B cell (primary cell): ENCODE data around the gene GIPR. TPM values are rescaled to one million over a fixed set of nuclear protein-coding genes. Genes with fewer than 3 reads are reported as not detected.

Source experiments
- ATAC-seq: fragments of 200-7000 bp; cut with Tn5 transposase; one replicate; pipeline ENCODE4 v1.10.0; 2021; ENCODE audit warnings: low read depth, mild to moderate bottlenecking, moderate number of reproducible peaks, moderate library complexity
- CTCF ChIA-PET: fragments of 350-600 bp; sonication (Branson Sonifier 250); formaldehyde crosslinking; loops from one replicate; lab custom pipeline; 2021; ENCODE audit warnings: antibody characterized with exemption, inconsistent platforms; lab: Charles Lee
- POLR2A ChIA-PET: fragments of 350-600 bp; sonication (Branson Sonifier 250); formaldehyde crosslinking; loops from one replicate; lab custom pipeline; 2021; ENCODE audit warnings: antibody characterized with exemption; lab: Charles Lee
- DNase-seq: peaks from one replicate; pipeline ENCODE4 v3.0.0; 2013
- H2AFZ ChIP-seq: 2 replicates; pipeline ENCODE4 v1.6.1; 2012; ENCODE audit warnings: mild to moderate bottlenecking, low read depth, low read length; ENCODE audit not compliant: insufficient read depth, poor library complexity, severe bottlenecking
- H3K27ac ChIP-seq, 2 donors: 1 replicate in 1 of 2; 2 replicates in 1 of 2; pipeline ENCODE4 v1.5.1; 2012 to 2013; ENCODE audit warnings: low read length in 2 of 2, mild to moderate bottlenecking in 2 of 2, moderate library complexity in 1 of 2
- H3K27me3 ChIP-seq, 4 experiments: fragments of 200-600 bp in 1 of 4; sonication (generic) in 1 of 4; replicated peaks in 1 of 4; 1 replicate in 2 of 4; 2 replicates in 2 of 4; pipeline versions ENCODE4 v1.6.1 to v1.7.0; 2013 to 2016; ENCODE audit warnings: low read length in 3 of 4, mild to moderate bottlenecking in 2 of 4, mixed read lengths in 1 of 4, moderate library complexity in 1 of 4; ENCODE audit not compliant: insufficient read depth in 4 of 4, control insufficient read depth in 3 of 4; ENCODE audit errors: control extremely low read depth in 1 of 4
- H3K36me3 ChIP-seq, 2 experiments: replicated peaks in 1 of 2; 1 replicate in 1 of 2; 2 replicates in 1 of 2; pipeline versions ENCODE4 v1.6.1 to v1.7.1; 2013; ENCODE audit warnings: low read length in 1 of 2; ENCODE audit not compliant: insufficient read depth in 2 of 2, control insufficient read depth in 1 of 2; ENCODE audit errors: control extremely low read depth in 1 of 2, extremely low read depth in 1 of 2
- H3K4me1 ChIP-seq, 2 donors: fragments of 200-600 bp in 1 of 2; sonication (generic) in 1 of 2; 1 replicate in 1 of 2; 2 replicates in 1 of 2; pipeline versions ENCODE4 v1.5.1 to v1.6.1; 2013 to 2017; ENCODE audit warnings: low read length in 2 of 2; ENCODE audit not compliant: control insufficient read depth in 2 of 2, insufficient read depth in 2 of 2
- H3K4me2 ChIP-seq: replicated peaks from 2 replicates; pipeline ENCODE3; 2012; ENCODE audit warnings: mild to moderate bottlenecking, low read depth, low read length; ENCODE audit not compliant: poor library complexity, severe bottlenecking
- H3K4me3 ChIP-seq, 5 experiments: fragments of 200-600 bp in 1 of 5; sonication (generic) in 1 of 5; 1 replicate in 3 of 5; 2 replicates in 2 of 5; pipeline versions ENCODE4 v1.5.1 to v1.7.0; 2011 to 2016; ENCODE audit warnings: low read length in 4 of 5, mild to moderate bottlenecking in 4 of 5, low read depth in 2 of 5, control low read depth in 1 of 5, moderate library complexity in 1 of 5; ENCODE audit not compliant: insufficient read depth in 1 of 5; ENCODE audit errors: control extremely low read depth in 1 of 5, extremely low read depth in 1 of 5
- H3K79me2 ChIP-seq: fragments of 200-600 bp; sonication (generic); one replicate; pipeline ENCODE4 v1.6.0; 2016; ENCODE audit warnings: low read length; ENCODE audit not compliant: control insufficient read depth, insufficient read depth
- H3K9ac ChIP-seq: fragments of 200-600 bp; sonication (generic); 2 replicates; pipeline ENCODE4 v1.6.1; 2017; ENCODE audit warnings: mild to moderate bottlenecking, low read length, moderate library complexity
- H3K9me3 ChIP-seq, 3 donors: one replicate each; pipeline versions ENCODE4 v1.6.1 to v1.7.1; 2013; ENCODE audit warnings: low read length in 2 of 3; ENCODE audit not compliant: control insufficient read depth in 2 of 3, insufficient read depth in 1 of 3; ENCODE audit errors: control extremely low read depth in 1 of 3
- H4K20me1 ChIP-seq: 2 replicates; pipeline ENCODE4 v1.6.0; 2012; ENCODE audit warnings: mild to moderate bottlenecking, low read length; ENCODE audit not compliant: insufficient read depth, control insufficient read depth, poor library complexity, severe bottlenecking
- H3K27ac Mint-ChIP-seq: one replicate; pipeline ENCODE4 v1.8.0; 2021; ENCODE audit warnings: mixed read lengths
- H3K27me3 Mint-ChIP-seq: one replicate; pipeline ENCODE4 v1.8.0; 2021; ENCODE audit warnings: mixed read lengths
- H3K4me1 Mint-ChIP-seq: one replicate; pipeline ENCODE4 v1.8.0; 2021; ENCODE audit warnings: mixed read lengths
- H3K4me3 Mint-ChIP-seq: one replicate; pipeline ENCODE4 v1.8.0; 2021; ENCODE audit warnings: mixed read lengths
- H3K9me3 Mint-ChIP-seq: one replicate; pipeline ENCODE4 v1.8.0; 2022; ENCODE audit warnings: mixed read lengths; ENCODE audit not compliant: insufficient read depth
- EZH2 ChIP-seq: IDR thresholded peaks from 2 replicates; pipeline ENCODE4 v1.6.1; 2012; ENCODE audit warnings: borderline replicate concordance, low read depth, mild to moderate bottlenecking, moderate library complexity, low read length; ENCODE audit not compliant: insufficient read depth, poor library complexity, severe bottlenecking
- WGBS: methylation state at CpG from one replicate; pipeline ENCODE4 v1.1.5; 2013; ENCODE audit warnings: missing lambda C conversion rate; ENCODE audit not compliant: insufficient coverage; 5-methylcytosine and 5-hydroxymethylcytosine counted together
- intact Hi-C: fragments of 100-400 bp; cut with micrococcal nuclease; formaldehyde crosslinking; loops from one replicate; pipeline ENCODE4 v1.10.0; 2022
- polyA plus RNA-seq: library from polyadenylated mRNA; depleted of rRNA; stranded (reverse); fragments of >200 nt; gene quantifications from 2 replicates; pipeline ENCODE4 v1.2.3, GENCODE V29; 2012
- total RNA-seq, 2 donors: library from RNA; stranded (reverse); fragments of 120-200 nt in 1 of 2; gene quantifications; 1 replicate in 1 of 2; 2 replicates in 1 of 2; pipeline versions ENCODE4 v1.2.3 to v1.2.4, GENCODE V29; 2013 to 2022
- TF ChIP-seq, protein P1 (sequence below): fragments of 200-600 bp; IDR thresholded peaks from one replicate; pipeline ENCODE4 v1.8.0; 2022; ENCODE audit warnings: antibody characterized with exemption, mild to moderate bottlenecking

Gene GIPR
- total and polyA plus RNA-seq, 2 donors (not counting 1 experiment from before 2014, with no cell fraction given): 0.43 to 2.3 TPM

DNA sequence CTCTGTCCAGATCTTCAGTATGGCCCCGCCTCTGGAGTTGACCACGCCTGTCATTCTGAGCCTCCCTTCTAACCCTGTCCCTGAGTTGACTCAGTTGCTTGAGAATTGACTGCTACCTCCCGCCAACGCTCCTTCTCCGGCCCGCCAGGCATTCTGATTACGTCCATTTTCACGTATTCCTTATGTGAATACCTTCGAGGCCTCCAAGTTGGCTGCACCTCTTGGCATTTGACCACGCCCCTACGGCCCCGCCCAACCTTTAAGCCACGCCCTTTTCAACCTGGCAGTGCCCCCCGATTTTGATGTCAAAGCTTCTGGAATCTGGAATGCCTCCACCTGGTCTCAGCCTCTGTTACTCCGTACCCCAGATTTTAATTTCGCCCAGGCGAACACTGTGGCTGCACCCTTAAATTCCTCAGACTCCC lies 27.2 kb upstream of the GIPR start:
- TF ChIP-seq, protein P1, sequence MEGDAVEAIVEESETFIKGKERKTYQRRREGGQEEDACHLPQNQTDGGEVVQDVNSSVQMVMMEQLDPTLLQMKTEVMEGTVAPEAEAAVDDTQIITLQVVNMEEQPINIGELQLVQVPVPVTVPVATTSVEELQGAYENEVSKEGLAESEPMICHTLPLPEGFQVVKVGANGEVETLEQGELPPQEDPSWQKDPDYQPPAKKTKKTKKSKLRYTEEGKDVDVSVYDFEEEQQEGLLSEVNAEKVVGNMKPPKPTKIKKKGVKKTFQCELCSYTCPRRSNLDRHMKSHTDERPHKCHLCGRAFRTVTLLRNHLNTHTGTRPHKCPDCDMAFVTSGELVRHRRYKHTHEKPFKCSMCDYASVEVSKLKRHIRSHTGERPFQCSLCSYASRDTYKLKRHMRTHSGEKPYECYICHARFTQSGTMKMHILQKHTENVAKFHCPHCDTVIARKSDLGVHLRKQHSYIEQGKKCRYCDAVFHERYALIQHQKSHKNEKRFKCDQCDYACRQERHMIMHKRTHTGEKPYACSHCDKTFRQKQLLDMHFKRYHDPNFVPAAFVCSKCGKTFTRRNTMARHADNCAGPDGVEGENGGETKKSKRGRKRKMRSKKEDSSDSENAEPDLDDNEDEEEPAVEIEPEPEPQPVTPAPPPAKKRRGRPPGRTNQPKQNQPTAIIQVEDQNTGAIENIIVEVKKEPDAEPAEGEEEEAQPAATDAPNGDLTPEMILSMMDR: no peak
- TF ChIP-seq EZH2: no peak
- peaks cover 0 to 3% (median 0%) of the 10 kb centered on the region in 3 donors for H3K9me3 ChIP-seq
- H3K27me3 ChIP-seq: peaks cover 0 to 5% (median 2%) of the 10 kb centered on the region in 4 experiments
- H3K27ac ChIP-seq: peak overlapping the region; percentile 86 to 93
- peaks cover 34 to 62% of the 10 kb centered on the region in 2 donors for H3K4me1 ChIP-seq
- H3K27me3 Mint-ChIP-seq: no peaks in the 10 kb centered on the region
- WGBS: 64% methylated on average over 17 of the region's 17 CpGs
- peaks cover 3% of the 10 kb centered on the region for H3K9me3 Mint-ChIP-seq
- peaks cover 17% of the 10 kb centered on the region for H3K79me2 ChIP-seq
- peak overlapping the region; percentile 98 for H3K4me2 ChIP-seq
- ChIA-PET CTCF (interaction anchor here (0.6 to 5.9 kb wide), 18 partner anchors 21 to 1651 kb away, joined by 3 to 60 read pairs (median 8); partner anchors contain the start of genes QPCTL and SNRPD2), POLR2A (interaction anchor here (0.6 to 1.9 kb wide), 5 partner anchors 30 to 201 kb away, joined by 3 to 9 read pairs (median 4); partner anchors contain the start of genes QPCTL and SNRPD2)
- intact Hi-C loops: loop anchor here (1.0 to 5.0 kb wide), 2 partner anchors 76 to 214 kb away; no protein-coding TSS in a partner anchor
- peak overlapping the region; percentile 84 for H3K4me3 Mint-ChIP-seq
- peak overlapping the region; percentile 96 for H3K27ac Mint-ChIP-seq
- peak overlapping the region; percentile 71 for H3K9ac ChIP-seq
- no peaks in the 10 kb centered on the region for H4K20me1 ChIP-seq
- ATAC-seq (no peak), DNase-seq (no peak)
- peaks cover 42% of the 10 kb centered on the region for H3K4me1 Mint-ChIP-seq
- H2AFZ ChIP-seq: peak overlapping the region; percentile 93
- no peaks in the 10 kb centered on the region for H3K36me3 ChIP-seq
- H3K4me3 ChIP-seq: peak overlapping the region in 4 of 5 experiments; percentile 42 to 81 (median 58)
